Subcutaneous abdominal adipose tissue (tissue), 5 donors: ENCODE data around the gene A1BG.

ENCODE experiments used
- H3K27ac ChIP-seq: one replicate; pipeline ENCODE4 v1.7.0; 2013; ENCODE audit warnings: low read depth, mild to moderate bottlenecking, inconsistent platforms, low read length, moderate library complexity
- H3K27me3 ChIP-seq, 5 donors: one replicate each; pipeline ENCODE4 v1.7.0; 2013; ENCODE audit warnings: low read length in 5 of 5, inconsistent platforms in 1 of 5; ENCODE audit not compliant: control insufficient read depth in 5 of 5, insufficient read depth in 4 of 5
- H3K36me3 ChIP-seq, 5 donors: one replicate each; pipeline ENCODE4 v1.7.0; 2013; ENCODE audit warnings: low read length in 5 of 5; ENCODE audit not compliant: control insufficient read depth in 5 of 5, insufficient read depth in 5 of 5
- H3K4me1 ChIP-seq, 5 donors: one replicate each; pipeline ENCODE4 v1.7.0; 2013; ENCODE audit warnings: low read length in 5 of 5, mild to moderate bottlenecking in 3 of 5, moderate library complexity in 1 of 5; ENCODE audit not compliant: control insufficient read depth in 5 of 5, insufficient read depth in 5 of 5
- H3K4me3 ChIP-seq, 5 donors: one replicate each; pipeline ENCODE4 v1.7.0; 2013; ENCODE audit warnings: low read length in 5 of 5, low read depth in 1 of 5
- H3K9ac ChIP-seq, 5 donors: one replicate each; pipeline ENCODE4 v1.7.0; 2013; ENCODE audit warnings: low read length in 5 of 5, mild to moderate bottlenecking in 4 of 5, moderate library complexity in 3 of 5
- H3K9me3 ChIP-seq, 5 donors: one replicate each; pipeline ENCODE4 v1.7.0; 2013; ENCODE audit warnings: low read length in 5 of 5; ENCODE audit not compliant: control insufficient read depth in 5 of 5
- donor health status: healthy.
- donor health status: healthy.
- donor health status: healthy.
- donor health status: healthy.
- donor health status: healthy.

The A1BG gene

GRCh38 chr19:58396691-58397532, 43.6 kb upstream of the A1BG start:
- Histone ChIP-seq H3K27ac (no peak overlapping the region), H3K9ac (no peak overlapping the region), H3K9me3 (no peaks in the 10 kb centered on the region), H3K4me1 (peaks cover 3 to 22% (median 20%) of the 10 kb centered on the region in 5 donors), H3K27me3 (peaks cover 20 to 30% (median 26%) of the 10 kb centered on the region in 5 donors), H3K36me3 (peaks cover 0 to 32% (median 29%) of the 10 kb centered on the region in 5 donors), H3K4me3 (no peak overlapping the region)

- H3K36me3 ChIP-seq: peaks cover 0 to 40% (median 31%) of the 10 kb centered on the region in 5 donors
- peak overlapping the region in 1 of 5 donors; percentile 10 for H3K9ac ChIP-seq
- H3K4me3 ChIP-seq: peak overlapping the region in 1 of 5 donors; percentile 34
- no peaks in the 10 kb centered on the region for H3K9me3 ChIP-seq
- peaks cover 3 to 16% (median 14%) of the 10 kb centered on the region in 5 donors for H3K4me1 ChIP-seq
- no peak overlapping the region for H3K27ac ChIP-seq
- H3K27me3 ChIP-seq: peaks cover 20 to 30% (median 26%) of the 10 kb centered on the region in 5 donors
Observed at GRCh38 chr19:58395979-58396627, 42.8 kb upstream of the A1BG start.

DNA sequence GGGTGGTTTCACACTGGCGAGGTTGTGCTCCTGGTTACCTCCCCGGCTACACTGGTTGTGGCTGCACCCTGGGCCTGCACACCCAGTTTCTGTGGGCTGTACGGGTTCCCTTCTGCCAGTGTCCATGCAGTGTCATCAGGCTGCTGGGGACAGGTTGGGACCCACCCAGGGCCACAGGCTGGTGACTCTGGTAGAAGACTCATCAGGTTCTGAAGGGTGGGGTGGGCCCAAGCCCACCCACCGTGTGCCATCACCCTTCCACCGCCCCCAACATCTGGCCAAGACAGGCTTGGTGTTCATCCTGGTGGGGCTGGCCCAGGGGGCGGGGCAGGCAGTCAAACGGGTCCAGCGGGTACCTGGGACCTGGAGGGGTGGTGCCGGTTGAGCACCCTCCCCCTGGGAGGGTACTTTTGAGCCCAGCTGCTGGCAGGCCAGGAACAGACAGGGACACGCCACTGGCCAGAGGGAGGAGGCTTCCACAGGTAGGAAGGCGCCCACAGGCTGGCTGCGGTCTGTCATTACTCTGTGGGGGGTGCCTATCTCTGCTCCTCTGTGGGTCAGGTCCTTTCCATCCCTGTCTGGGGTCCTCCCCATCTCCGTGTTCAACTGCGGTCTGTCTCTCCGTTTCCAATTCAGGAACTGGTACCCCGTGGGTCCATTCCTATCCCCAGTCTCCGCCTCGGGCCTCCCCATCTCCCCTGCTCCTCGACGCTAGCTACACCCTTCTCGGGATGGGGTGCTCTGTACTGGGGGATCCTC, 42.1 kb upstream of the A1BG start, which contains the start of gene RNF225:
TSS of gene RNF225 (plus strand) at position 437 of the 759 bp plus-strand sequence. CDS start 434 bp downstream, outside the sequence.
- H3K36me3 ChIP-seq: peaks cover 3 to 47% (median 37%) of the 10 kb centered on the region in 5 donors
- peak within 1 kb of the TSS in 1 of 5 donors; percentile 10 for H3K9ac ChIP-seq
- H3K9me3 ChIP-seq: no peaks in the 10 kb centered on the region
- no peak within 1 kb of the TSS for H3K27ac ChIP-seq
- H3K27me3 ChIP-seq: peaks cover 20 to 30% (median 26%) of the 10 kb centered on the region in 5 donors
- H3K4me3 ChIP-seq: peak within 1 kb of the TSS in 1 of 5 donors; percentile 34
- peaks cover 0 to 12% (median 7%) of the 10 kb centered on the region in 5 donors for H3K4me1 ChIP-seq

DNA sequence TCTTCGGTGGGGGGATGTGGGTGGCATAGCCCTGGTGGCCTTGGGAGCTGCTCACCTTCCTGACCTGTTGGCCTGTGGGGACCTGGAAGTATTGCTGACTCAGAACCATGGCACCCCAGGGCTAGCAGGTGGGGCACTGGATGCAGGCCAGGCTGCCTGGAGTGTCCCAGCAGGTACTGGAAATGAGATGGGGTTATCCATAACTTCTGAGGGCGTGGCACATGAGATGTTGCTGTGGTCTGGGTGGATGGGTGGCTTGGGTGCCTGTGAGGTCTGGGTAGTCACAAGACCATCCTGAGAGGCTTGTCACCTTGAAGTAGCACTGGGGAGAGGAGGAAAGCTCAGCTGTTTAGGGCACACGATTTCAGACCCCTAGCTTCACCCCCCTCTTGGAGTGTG, 41.5 kb upstream of the A1BG start:
- H3K27me3 ChIP-seq: peaks cover 20 to 30% (median 26%) of the 10 kb centered on the region in 5 donors
- peaks cover 3 to 48% (median 37%) of the 10 kb centered on the region in 5 donors for H3K36me3 ChIP-seq
- H3K4me3 ChIP-seq: no peak overlapping the region
- H3K9me3 ChIP-seq: no peaks in the 10 kb centered on the region
- H3K4me1 ChIP-seq: peaks cover 0 to 9% (median 4%) of the 10 kb centered on the region in 5 donors
- H3K27ac ChIP-seq: no peak overlapping the region
- no peak overlapping the region for H3K9ac ChIP-seq

DNA sequence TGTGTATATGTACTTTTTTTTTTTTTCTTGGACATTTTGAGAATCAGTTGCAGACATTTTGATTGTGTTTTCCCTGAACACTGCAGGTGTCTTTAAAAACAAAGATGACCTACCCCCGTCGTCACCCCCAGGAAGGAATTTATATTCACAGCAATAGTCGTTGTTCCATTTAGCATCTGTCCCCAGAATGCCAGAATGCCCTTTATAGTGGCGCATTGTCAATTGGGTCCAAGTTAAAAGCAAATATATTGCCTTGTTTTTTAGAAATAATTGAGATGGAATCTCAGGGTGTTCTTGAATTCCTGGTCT, 40.4 kb upstream of the A1BG start:
- Histone ChIP-seq H3K9me3 (no peaks in the 10 kb centered on the region), H3K4me1 (peaks cover 0 to 9% (median 4%) of the 10 kb centered on the region in 5 donors), H3K36me3 (peaks cover 6 to 55% (median 42%) of the 10 kb centered on the region in 5 donors), H3K27me3 (peaks cover 20 to 30% (median 26%) of the 10 kb centered on the region in 5 donors), H3K4me3 (no peak overlapping the region), H3K9ac (no peak overlapping the region), H3K27ac (no peak overlapping the region)

DNA sequence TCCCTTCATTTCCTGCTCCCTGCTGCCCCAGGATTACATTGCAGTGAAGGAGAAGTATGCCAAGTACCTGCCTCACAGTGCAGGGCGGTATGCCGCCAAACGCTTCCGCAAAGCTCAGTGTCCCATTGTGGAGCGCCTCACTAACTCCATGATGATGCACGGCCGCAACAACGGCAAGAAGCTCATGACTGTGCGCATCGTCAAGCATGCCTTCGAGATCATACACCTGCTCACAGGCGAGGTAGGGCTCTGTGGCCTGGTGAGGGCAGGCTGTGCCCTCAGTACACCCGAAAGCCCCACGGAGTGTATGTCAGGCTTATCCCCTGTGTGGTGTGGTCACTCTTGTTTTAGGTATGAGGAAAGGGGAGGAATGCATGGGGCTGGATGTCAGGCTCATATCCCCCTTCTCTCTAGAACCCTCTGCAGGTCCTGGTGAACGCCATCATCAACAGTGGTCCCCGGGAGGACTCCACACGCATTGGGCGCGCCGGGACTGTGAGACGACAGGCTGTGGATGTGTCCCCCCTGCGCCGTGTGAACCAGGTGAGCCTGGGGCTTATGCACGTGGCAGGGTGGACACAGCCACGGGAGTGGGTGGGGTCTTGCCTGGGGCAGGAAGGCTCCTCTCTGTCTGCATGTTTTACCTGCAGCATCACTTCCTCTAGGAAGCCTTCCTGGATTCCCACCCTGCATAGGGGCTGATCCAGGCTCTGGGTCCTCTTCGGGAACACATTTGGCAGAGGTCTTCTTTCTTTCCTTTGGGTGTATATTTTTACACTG, 39.8 kb upstream of the A1BG start:
- Histone ChIP-seq H3K27me3 (peaks cover 20 to 27% (median 23%) of the 10 kb centered on the region in 5 donors), H3K36me3 (peaks cover 6 to 59% (median 44%) of the 10 kb centered on the region in 5 donors), H3K9ac (no peak overlapping the region), H3K4me1 (peaks cover 0 to 13% (median 7%) of the 10 kb centered on the region in 5 donors), H3K4me3 (no peak overlapping the region), H3K9me3 (no peaks in the 10 kb centered on the region), H3K27ac (no peak overlapping the region)

GRCh38 chr19:58388175-58388526, 34.9 kb upstream of the A1BG start:
- Histone ChIP-seq H3K27ac (no peak overlapping the region), H3K4me1 (peaks cover 9 to 34% (median 25%) of the 10 kb centered on the region in 5 donors), H3K9ac (peak overlapping the region in 3 of 5 donors; percentile 72 to 90 (median 85)), H3K4me3 (peak overlapping the region; percentile 73 to 87 (median 85)), H3K36me3 (peaks cover 6 to 40% (median 23%) of the 10 kb centered on the region in 5 donors), H3K9me3 (no peaks in the 10 kb centered on the region), H3K27me3 (no peaks in the 10 kb centered on the region)

GRCh38 chr19:58387338-58388174, 34.3 kb upstream of the A1BG start:
- peak overlapping the region; percentile 73 to 87 (median 85) for H3K4me3 ChIP-seq
- H3K9me3 ChIP-seq: no peaks in the 10 kb centered on the region
- no peaks in the 10 kb centered on the region for H3K27me3 ChIP-seq
- H3K27ac ChIP-seq: peak overlapping the region; percentile 92
- peak overlapping the region; percentile 40 to 90 (median 78) for H3K9ac ChIP-seq
- peaks cover 9 to 34% (median 25%) of the 10 kb centered on the region in 5 donors for H3K4me1 ChIP-seq
- H3K36me3 ChIP-seq: peaks cover 6 to 34% (median 17%) of the 10 kb centered on the region in 5 donors
